Endodermal cell (in vitro differentiated cells): ENCODE data around the gene CACNA2D4. TPM values are rescaled to one million over a fixed set of nuclear protein-coding genes. Genes with fewer than 3 reads are reported as not detected.

Experiments used
- DNase-seq: peaks from one replicate; pipeline ENCODE4 v3.0.0-alpha.2; 2017
- H3K27ac ChIP-seq: 2 replicates; pipeline ENCODE4 v1.5.1; 2013; ENCODE audit warnings: mild to moderate bottlenecking, low read depth, low read length, moderate library complexity
- H3K27me3 ChIP-seq: 2 replicates; pipeline ENCODE4 v1.6.1; 2013; ENCODE audit warnings: mild to moderate bottlenecking, low read length, moderate library complexity; ENCODE audit not compliant: insufficient read depth, control insufficient read depth, poor library complexity, severe bottlenecking
- H3K36me3 ChIP-seq: 2 replicates; pipeline ENCODE4 v1.7.0; 2013; ENCODE audit warnings: mild to moderate bottlenecking, low read length, moderate library complexity; ENCODE audit not compliant: control insufficient read depth, insufficient read depth
- H3K4me1 ChIP-seq: one replicate; pipeline ENCODE4 v1.7.0; 2013; ENCODE audit warnings: low read length; ENCODE audit not compliant: control insufficient read depth, insufficient read depth
- H3K4me3 ChIP-seq: 2 replicates; pipeline ENCODE4 v1.5.1; 2013; ENCODE audit warnings: mild to moderate bottlenecking, low read length, moderate library complexity
- H3K9ac ChIP-seq: 2 replicates; pipeline ENCODE4 v1.6.1; 2013; ENCODE audit warnings: mild to moderate bottlenecking, low read length, moderate library complexity; ENCODE audit not compliant: poor library complexity, severe bottlenecking; ENCODE audit errors: extremely low read depth
- H3K9me3 ChIP-seq: 2 replicates; pipeline ENCODE4 v1.6.1; 2013; ENCODE audit warnings: mild to moderate bottlenecking, low read length, moderate library complexity; ENCODE audit not compliant: control insufficient read depth
- H3K27ac Mint-ChIP-seq: 2 replicates; pipeline ENCODE4 v1.8.0; 2020; ENCODE audit warnings: mixed read lengths
- H3K27me3 Mint-ChIP-seq: 2 replicates; pipeline ENCODE4 v1.8.0; 2021; ENCODE audit warnings: mild to moderate bottlenecking, mixed read lengths; ENCODE audit not compliant: insufficient read depth
- H3K36me3 Mint-ChIP-seq: 2 replicates; pipeline ENCODE4 v1.8.0; 2020; ENCODE audit warnings: low read depth, mixed read lengths
- H3K4me1 Mint-ChIP-seq: 2 replicates; pipeline ENCODE4 v1.8.0; 2020; ENCODE audit warnings: mixed read lengths
- H3K4me3 Mint-ChIP-seq: 2 replicates; pipeline ENCODE4 v1.8.0; 2020; ENCODE audit warnings: mild to moderate bottlenecking, moderate library complexity, mixed read lengths
- H3K9me3 Mint-ChIP-seq: 2 replicates; pipeline ENCODE4 v1.8.0; 2020; ENCODE audit warnings: mild to moderate bottlenecking, mixed read lengths
- CTCF ChIP-seq: fragments of 200-600 bp; sonication (generic); conservative IDR thresholded peaks from 2 replicates; pipeline ENCODE4 v1.5.0; 2021; ENCODE audit warnings: antibody characterized with exemption, mild to moderate bottlenecking
- WGBS, 2 experiments: methylation state at CpG; one replicate each; pipeline versions ENCODE4 v1.1.5 to v1.1.7; 2013; ENCODE audit warnings: missing lambda C conversion rate in 2 of 2, mixed read lengths in 1 of 2; ENCODE audit not compliant: insufficient coverage in 1 of 2, insufficient read length in 1 of 2; 5-methylcytosine and 5-hydroxymethylcytosine counted together
- total RNA-seq, 2 donors: library from RNA; stranded (reverse); fragmentation: NEBNext Ultra II Directional in 1 of 2; extraction: Animal tissue kit (Norgen Biotek cat#: 25700) in 1 of 2; gene quantifications; 2 replicates in 1 of 2; 3 replicates in 1 of 2; pipeline ENCODE4 v1.2.1, GENCODE V29; 2021

The CACNA2D4 gene
- total RNA-seq, 2 donors from 2014 or later: 4.3 to 5.7 TPM

GRCh38 chr12:1935700-1936378 lies 17.4 kb upstream of the CACNA2D4 start:
- Mint-ChIP-seq H3K27me3 (no peaks in the 10 kb centered on the region), H3K4me1 (peaks cover 8% of the 10 kb centered on the region), H3K27ac (no peak overlapping the region), H3K4me3 (no peak overlapping the region), H3K36me3 (peaks cover 17% of the 10 kb centered on the region), H3K9me3 (no peaks in the 10 kb centered on the region)
- WGBS, 2 experiments: 94 to 95% methylated on average over 13 to 21 of the region's 21 CpGs
- Histone ChIP-seq H3K9me3 (no peaks in the 10 kb centered on the region), H3K27me3 (no peaks in the 10 kb centered on the region), H3K27ac (no peak overlapping the region), H3K9ac (no peak overlapping the region), H3K4me1 (peaks cover 5% of the 10 kb centered on the region), H3K4me3 (no peak overlapping the region), H3K36me3 (peaks cover 14% of the 10 kb centered on the region)
- no peak for TF ChIP-seq CTCF
- DNase-seq: peak; percentile 44

- Histone ChIP-seq H3K4me3 (no peak overlapping the region), H3K27ac (no peak overlapping the region), H3K27me3 (no peaks in the 10 kb centered on the region), H3K9me3 (no peaks in the 10 kb centered on the region), H3K9ac (no peak overlapping the region), H3K4me1 (peaks cover 5% of the 10 kb centered on the region), H3K36me3 (peaks cover 14% of the 10 kb centered on the region)
- 97% methylated on average over 9 to 10 of the region's 10 CpGs for WGBS, 2 experiments
- TF ChIP-seq CTCF: no peak
- H3K4me3 Mint-ChIP-seq: no peak overlapping the region
- DNase-seq: peak; percentile 37
- no peaks in the 10 kb centered on the region for H3K9me3 Mint-ChIP-seq
- peaks cover 13% of the 10 kb centered on the region for H3K36me3 Mint-ChIP-seq
- no peak overlapping the region for H3K27ac Mint-ChIP-seq
- H3K27me3 Mint-ChIP-seq: no peaks in the 10 kb centered on the region
- H3K4me1 Mint-ChIP-seq: peaks cover 8% of the 10 kb centered on the region
These were observed 16.8 kb upstream of the CACNA2D4 start for GRCh38 chr12:1935242-1935641.

- H3K4me1 Mint-ChIP-seq: peaks cover 7% of the 10 kb centered on the region
- H3K27me3 Mint-ChIP-seq: no peaks in the 10 kb centered on the region
- H3K36me3 Mint-ChIP-seq: peaks cover 11% of the 10 kb centered on the region
- no peaks in the 10 kb centered on the region for H3K9me3 Mint-ChIP-seq
- Histone ChIP-seq H3K4me1 (peaks cover 5% of the 10 kb centered on the region), H3K27me3 (no peaks in the 10 kb centered on the region), H3K4me3 (no peak overlapping the region), H3K9me3 (no peaks in the 10 kb centered on the region), H3K36me3 (peaks cover 12% of the 10 kb centered on the region), H3K9ac (no peak overlapping the region), H3K27ac (no peak overlapping the region)
- no peak overlapping the region for H3K27ac Mint-ChIP-seq
- no peak for TF ChIP-seq CTCF
- H3K4me3 Mint-ChIP-seq: no peak overlapping the region
- WGBS, 2 experiments: 93 to 96% methylated on average over 9 to 12 of the region's 12 CpGs
- DNase-seq: peak; percentile 42
These were observed 16.4 kb upstream of the CACNA2D4 start for GRCh38 chr12:1934831-1935230.
